GM20000 (cell line): ENCODE data around the gene LOC128125822.
"Not testable (repeated sequence)": the region's sequence is repeated elsewhere in the genome, so short reads cannot be mapped to it uniquely, and the experiment has no call there.

Experiments
- DNase-seq: peaks from one replicate; pipeline ENCODE4 v3.0.0; 2012; ENCODE audit warnings: low spot score
- CTCF ChIP-seq: IDR thresholded peaks from 2 replicates; pipeline ENCODE4 v1.5.1; 2012; ENCODE audit warnings: mild to moderate bottlenecking, control low read depth; ENCODE audit errors: extremely low read depth, missing control alignments

LOC128125822 gene

GRCh38 chr6:63582579-63583231, 10.4 kb downstream of the LOC128125822 start:
- TF ChIP-seq CTCF: no peak
- DNase-seq: no peak

- no peak for DNase-seq
- no peak for TF ChIP-seq CTCF
Observed at GRCh38 chr6:63584125-63584514, 11.8 kb downstream of the LOC128125822 start.

- no peak for DNase-seq
- TF ChIP-seq CTCF: no peak
Observed at GRCh38 chr6:63584566-63584965, 12.3 kb downstream of the LOC128125822 start.

GRCh38 chr6:63585652-63586051, 13.4 kb downstream of the LOC128125822 start:
- DNase-seq: not testable (repeated sequence)

- no peak for TF ChIP-seq CTCF
- DNase-seq: no peak
Observed at GRCh38 chr6:63589952-63590411, 17.7 kb downstream of the LOC128125822 start.

- DNase-seq: no peak
- TF ChIP-seq CTCF: no peak
Observed at GRCh38 chr6:63592886-63593285, 20.6 kb downstream of the LOC128125822 start.

- no peak for TF ChIP-seq CTCF
- no peak for DNase-seq
Observed at GRCh38 chr6:63597141-63598048, 25.1 kb downstream of the LOC128125822 start.
